IPS-NIHi11 (cell line): Measurements from ENCODE around the gene RIMBP2.

Experiments used
- DNase-seq: peaks from one replicate; pipeline ENCODE4 v3.0.0; 2012; ENCODE audit warnings: mixed read lengths, low spot score

The RIMBP2 gene

DNA sequence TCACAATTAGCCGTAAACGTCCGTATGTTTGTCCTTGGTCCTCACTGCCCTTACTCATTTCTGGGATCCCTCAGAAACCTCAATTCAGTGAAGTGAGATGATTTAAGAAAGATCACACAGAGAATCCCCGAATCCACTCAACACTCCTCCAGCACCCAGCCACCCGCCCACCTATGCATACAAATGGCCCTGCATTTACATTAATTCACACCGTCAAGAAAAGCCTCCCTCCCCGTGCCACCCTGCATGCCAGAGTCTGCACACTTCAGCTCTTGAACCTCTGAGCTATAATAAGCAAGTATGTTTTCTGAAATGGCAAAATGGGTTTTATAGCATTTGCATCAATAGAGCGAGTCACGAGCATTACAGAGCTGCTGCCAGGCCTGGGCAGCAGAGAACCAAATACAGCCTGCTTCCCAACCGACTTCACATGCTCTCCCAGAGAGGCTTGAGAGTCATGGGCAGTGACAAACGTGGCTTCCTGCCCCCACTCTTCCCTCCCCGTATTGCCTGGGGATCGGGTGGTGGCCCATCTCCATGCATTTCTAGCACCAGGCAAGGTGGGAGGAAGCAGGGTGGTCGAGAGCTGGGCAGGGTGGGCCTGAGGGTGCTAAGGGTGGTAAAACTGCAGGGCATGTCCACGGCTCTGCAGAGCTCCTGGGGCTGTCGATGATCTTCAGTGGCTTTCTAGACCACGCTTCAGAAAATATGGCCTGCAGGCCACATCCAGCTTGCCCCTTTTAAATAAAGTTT, 177.6 kb downstream of the RIMBP2 start:
- no peak for DNase-seq

DNA sequence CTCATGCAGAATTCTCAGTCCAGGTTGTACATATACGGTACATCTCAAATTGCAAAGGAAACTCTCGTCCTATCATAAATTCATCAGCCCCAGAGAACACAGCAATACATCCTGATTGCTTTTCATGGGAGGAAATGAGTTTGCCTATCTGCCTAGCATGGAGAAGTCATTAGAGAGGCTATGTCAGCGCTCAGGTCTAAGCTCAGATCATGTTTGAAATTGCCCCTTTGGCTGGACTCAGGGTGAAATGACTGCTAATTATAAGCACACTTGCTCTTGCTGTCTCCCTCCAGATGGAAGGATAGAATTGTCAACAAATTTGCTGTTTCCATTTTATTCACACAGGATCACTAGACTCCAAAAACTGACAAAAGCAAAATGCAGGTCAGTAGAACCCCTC, 178.4 kb downstream of the RIMBP2 start:
- no peak for DNase-seq

DNA sequence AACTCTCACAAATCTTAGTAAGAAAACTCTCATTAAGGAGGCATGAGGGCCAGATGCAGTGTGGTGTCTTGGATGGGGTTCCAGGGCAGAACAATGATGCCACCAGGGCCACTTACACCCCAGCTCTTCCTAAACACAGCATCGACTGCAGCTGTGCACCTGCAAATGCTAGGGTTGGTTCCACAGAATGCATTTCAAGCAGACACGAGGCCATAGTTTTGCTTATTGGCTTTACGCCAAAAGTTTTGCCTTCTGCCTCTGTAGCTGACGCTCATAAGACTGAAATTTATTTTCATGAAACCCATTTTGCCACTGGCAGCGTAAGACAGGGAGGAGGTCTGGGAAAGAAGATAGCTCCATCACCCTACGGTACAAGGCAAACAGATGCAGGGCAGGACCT, 179.0 kb downstream of the RIMBP2 start:
- DNase-seq: no peak

DNA sequence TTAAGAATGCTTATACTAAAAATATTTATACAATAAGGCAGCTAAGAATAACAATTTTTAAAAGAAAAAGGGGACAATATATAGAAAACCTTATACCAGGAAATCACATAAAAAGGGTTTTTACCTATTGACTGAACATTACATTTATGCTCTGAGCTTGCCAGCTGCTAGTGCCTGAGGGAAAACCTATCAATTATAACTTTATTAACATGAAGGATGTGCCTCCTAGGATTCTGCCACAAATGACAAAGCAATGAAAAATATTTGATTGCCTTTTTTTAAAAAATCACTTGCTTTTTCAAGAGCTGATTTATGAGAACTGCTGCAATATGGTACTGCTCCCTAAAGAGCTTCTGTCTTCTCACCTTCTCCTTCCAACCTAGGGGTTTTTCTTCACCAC, 185.7 kb downstream of the RIMBP2 start:
- DNase-seq: no peak

DNA sequence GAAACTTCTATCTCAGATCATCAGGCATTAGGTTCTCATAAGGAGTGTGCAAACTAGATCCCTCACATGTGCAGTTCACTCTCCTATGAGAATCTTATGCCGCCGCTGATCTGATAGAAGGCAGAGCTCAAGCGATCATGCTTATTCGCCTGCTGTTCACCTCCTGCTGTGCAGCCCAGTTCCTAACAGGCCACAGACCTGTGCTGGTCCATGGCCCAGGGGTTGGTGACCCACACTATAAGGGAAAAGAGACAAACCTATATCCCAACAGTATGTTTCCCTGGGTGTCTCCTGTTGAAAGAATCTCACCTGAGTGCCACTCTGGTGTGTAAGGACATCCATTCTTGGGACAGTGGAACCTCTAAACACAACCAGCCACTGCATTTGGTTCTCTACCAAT, 186.3 kb downstream of the RIMBP2 start:
- no peak for DNase-seq

DNA sequence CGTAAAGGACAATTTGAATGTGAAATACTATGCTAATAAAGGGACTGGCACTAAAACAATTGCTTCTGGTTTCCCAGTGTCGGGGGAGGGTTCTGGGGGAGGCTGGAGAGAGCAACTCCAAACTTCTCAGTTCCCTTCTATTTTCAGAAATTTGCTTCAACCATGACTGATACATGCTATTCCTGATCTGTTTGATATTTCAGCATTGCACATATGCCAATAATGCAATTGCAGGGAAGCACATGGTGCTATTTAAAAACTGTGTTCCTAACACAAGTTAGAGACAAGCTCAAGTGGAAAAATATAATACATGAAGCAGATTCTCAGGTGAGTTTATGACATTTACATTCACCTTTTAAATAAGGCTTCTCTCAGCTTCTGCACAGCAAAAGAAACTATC, 188.9 kb downstream of the RIMBP2 start:
- no peak for DNase-seq

DNA sequence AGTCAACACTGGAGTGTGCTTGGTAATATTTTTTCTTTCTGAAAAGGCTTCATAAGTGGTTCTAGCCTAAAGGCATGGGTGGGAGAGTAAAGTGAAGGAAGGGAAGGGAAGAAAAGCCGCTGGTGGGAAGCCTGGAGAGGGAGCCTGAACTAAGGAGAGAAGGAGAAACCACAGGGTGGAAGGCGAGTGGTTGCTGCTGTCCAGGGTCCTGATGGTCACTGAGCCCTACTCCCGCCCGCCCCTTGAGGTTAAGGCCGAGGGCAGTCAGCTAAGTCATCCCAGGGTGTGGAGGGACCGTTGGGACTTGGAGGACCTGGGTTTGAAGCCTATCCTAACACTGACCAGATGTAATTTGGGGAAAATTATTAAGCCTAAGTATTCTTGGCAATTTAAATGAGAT, 189.3 kb downstream of the RIMBP2 start:
- DNase-seq: peak; percentile 91

DNA sequence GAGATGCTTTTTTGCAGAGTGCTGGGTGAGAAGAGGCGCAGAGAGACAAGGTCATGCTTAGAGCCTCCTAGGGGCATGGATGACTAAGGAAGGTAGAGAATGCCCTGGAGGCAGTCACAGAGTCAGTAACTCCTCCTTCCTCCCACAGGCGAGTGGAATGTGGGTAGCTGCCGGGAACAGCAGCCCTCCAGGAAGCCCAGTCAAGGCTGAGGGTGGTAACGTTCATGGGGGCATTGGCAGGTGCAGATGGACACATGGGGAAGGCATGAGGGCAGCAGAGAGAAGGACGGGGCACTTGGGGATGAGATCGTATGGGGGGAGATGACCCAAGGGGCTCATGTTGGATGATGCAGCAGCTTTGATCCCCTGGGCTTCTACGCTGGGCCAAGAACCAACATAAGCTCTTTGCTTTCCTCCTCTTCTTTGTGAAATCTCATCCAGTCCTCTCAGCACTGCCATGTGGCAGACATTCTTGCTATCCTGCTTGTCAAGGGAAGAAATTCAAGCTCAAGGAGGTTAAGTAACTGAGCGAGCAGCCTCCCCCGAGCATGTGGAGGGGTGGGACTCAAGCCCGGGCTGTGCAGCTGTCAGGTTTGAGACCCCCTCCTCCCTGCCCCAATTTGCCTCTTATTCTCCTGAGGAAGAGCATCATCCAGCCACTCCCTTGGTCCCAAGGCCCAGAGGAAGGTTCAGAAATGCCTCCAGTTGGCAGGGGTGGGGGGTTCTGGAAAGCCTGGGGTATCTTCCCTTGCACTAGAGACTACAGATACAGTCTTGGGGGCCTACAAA, 190.5 kb downstream of the RIMBP2 start:
- no peak for DNase-seq

DNA sequence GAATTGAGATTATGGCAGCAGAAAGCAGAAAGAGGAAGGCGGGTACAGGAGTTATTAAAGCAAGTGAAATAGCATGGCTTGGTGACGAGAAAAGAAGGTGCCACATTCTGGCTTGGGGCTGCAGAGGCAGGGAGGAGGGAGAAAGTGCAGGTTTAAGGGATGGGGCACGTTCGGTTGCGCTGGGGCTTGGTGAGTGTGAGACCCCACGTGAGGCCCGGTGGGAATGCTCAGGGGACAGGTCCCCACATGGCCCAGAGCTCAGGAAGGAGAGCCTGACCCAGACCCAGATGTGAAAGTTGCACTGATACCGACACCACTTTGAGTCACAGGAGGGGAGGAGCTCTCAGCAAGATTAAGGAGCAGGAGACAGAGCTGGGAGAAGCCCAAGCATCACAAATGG, 191.3 kb downstream of the RIMBP2 start:
- no peak for DNase-seq

DNA sequence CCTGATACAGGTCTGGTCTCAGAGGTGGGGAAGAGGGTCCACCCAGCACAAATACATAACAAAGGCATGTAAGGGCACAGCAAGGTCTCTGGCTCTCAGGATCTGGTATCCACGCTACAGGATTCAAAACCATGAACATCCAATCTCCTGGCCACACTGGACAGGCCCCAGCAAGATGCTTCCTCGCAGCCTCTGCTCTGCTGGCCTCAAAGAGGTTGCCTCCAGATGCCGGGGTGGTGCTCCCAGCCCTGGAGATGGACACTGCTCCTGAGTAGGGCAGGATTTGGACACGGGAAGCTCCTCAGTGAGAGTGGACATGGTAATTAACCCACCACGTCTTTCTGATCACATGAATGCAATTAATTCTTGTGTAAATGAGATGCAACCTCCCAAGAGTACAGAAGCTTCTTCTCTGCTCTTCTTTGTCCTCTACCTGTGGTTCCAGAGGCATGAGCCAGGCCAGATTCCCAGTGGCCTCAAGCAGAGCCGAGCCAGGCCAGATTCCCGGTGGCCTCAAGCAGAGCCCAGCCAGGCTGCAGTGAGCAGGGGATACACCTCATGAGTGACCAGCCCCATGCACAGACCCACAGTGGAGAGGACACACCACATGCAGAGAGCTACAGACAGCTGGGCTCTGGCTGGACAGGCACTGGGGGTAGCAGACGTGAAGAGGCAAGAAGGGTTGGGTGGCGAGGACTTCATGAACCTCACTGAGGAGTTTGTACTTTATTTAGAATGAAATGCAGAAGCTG, 192.1 kb downstream of the RIMBP2 start:
- no peak for DNase-seq

DNA sequence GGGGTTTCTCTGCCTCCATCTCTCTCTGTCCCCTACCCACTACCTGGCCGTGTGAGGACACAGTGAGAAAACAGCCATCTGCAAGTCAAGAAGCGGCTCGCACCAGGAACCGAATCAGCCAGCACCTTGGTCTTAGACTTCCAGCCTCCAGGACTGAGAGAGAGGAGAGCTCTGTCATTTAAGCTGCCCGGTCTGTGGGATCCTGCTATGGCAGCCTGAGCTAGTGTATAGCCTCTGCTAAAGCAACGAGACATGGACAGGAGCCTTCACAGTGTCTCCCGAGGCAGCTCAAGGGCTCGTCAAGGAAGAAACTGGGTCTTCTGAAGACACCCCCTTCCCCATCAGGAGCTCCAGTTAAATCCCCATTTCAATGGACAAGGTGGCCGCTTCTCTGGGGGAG, 192.9 kb downstream of the RIMBP2 start:
- DNase-seq: no peak

DNA sequence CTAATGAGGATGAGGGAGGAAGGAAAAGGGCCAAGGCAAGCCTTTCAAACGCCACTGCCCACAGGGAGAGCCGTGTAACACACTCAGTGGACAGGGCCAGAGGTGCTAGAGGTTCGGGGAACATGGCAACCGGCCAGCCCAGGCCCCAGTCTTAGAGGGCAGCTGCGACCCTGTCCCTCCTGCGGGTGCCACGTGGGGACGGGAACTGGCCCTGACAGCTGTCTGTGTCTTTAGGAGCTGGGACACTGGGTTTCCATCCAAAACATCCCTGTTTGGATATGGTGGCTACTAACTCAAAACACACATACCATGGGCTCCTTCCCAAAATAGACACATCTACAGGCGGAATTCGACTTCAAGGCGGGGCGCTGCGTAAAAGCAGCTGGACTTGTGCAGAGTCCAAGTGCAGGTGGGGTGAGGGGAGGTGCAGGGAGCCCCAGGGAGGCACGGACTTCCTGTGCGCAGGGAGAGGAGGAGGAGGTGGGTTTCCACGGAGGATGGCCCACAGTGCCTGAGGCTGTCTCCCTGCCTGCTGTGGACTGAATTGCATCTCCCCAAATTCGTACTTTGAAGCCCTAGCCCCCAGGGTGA, 193.8 kb downstream of the RIMBP2 start:
- no peak for DNase-seq

DNA sequence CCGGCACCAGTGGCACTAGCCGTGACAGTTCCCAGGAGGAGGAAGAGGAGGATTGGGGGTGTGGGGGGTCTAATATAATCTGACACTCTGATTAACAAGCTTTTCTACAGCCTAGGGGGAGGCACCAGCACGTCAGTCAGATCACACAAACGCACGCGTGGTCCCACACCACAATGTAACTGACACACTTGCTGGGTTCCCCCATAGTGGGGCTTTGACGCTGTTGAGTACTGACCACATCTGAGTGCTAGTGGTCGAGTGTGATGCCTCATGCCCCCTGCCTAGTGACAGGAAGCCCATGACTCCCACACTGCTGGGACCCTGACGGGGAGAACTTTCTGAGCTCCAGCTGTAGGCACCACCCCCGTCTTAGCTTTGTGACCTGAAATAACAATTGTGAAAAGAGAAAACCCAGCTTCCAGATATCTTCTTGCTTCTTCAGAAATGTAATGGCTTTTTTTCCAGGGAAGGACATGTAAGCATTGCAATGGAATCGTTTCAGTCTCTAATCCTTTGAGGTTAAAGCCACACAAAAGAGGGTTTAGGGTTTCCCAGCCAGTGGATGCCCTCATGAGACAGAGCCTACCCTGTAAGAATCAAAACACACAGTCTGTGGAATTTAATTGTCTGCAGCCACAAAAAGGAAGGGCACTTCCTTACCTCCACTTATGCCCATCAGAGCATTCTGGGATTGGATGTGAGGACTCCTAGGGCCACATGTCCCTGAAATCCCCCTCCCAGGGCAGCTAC, 194.5 kb downstream of the RIMBP2 start:
- DNase-seq: no peak

DNA sequence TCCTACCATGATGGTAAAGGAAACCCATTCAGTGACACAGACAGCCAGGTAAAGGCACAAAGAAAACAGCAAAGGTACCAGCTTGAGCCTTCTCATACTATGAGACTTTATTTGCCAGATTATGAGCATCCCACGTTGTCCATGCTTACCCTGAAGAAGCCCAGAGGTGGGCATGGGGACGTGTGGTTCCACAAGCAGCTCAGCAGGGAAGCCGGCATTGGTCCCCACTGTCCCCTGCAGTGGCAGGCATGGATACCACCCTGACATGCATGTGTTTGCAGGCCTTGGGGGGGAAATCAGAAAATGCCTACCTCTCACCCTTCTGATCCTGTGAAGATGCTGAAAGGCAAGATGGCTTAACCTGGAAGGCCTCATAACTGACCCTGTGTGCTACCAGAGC, 195.3 kb downstream of the RIMBP2 start:
- DNase-seq: no peak

DNA sequence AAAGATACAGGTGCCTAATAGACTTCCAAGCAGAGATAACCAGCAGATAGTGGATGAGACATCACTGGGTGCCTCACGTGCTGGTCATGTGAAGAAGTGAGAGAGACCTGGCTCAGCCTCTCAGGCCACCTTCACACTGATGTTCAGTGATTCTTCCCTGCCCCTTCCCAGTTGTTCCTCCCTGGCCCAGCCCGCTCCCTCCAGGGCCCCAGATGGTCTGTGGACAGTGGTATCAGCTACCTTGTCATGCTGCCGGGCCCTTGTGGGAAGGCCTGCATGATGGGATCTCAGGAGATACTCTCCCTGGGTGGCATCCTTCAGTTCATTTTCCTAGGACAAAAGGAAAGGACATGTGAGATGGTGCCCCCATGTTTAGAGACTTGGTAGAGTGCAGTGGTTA, 198.5 kb downstream of the RIMBP2 start:
- DNase-seq: no peak

DNA sequence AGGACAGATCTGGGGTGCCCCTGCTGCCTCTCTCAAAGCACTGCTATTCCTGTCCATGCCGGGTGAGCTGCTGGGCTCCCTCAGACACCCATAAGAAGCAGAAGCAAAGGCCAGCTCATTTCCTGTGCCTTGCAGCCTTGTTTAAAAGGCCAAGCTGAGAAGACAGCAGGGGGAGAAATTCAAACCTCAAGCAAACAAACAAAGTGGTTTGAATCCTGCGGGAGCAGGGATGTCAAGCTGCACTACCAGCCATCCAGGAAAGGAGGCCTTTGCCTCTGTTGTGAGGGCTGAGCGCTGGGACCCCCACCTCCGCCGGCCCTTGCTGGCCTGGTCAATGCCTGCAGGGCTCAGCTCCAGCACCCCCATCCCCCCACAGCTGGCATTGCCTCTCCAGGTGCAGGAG, 201.9 kb downstream of the RIMBP2 start:
- DNase-seq: peak; percentile 57

DNA sequence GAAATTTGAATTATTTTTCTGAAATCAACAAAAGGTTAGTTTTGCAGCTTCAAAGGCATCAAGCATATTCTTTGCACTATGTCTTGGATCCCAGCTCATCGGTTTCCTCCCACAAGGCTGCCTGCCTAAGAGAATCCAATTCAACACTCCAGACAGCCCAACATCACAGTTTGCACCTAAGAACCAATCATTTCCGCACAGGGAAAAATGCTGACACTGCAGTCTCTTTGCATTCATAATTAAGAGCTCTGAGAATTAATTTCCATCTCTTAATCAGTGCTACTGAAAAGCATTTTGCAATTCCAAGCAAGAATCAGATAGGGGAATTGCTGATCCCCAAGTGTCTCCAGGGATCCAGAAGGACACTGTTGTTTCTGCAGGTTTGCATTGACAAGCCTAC, 202.5 kb downstream of the RIMBP2 start:
- no peak for DNase-seq

DNA sequence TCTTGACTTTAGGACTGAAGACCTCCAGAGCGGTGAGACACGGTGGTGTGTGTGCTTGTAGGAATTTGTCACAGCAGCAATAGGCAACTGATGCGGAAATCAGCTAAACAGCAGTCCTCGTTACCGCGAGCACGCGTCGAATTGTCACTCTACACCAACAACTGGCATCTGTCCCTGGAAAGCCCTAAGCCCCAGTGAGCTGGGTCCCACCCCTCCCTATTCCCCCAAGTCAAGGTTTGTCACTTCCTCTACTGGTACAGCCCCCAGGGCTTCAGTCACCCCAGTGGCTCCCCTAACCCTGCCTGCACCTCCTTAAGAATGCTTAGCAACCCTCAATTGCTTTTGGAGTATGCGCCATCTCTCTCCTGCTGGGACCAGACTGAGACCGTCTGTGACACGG, 204.8 kb downstream of the RIMBP2 start:
- no peak for DNase-seq

DNA sequence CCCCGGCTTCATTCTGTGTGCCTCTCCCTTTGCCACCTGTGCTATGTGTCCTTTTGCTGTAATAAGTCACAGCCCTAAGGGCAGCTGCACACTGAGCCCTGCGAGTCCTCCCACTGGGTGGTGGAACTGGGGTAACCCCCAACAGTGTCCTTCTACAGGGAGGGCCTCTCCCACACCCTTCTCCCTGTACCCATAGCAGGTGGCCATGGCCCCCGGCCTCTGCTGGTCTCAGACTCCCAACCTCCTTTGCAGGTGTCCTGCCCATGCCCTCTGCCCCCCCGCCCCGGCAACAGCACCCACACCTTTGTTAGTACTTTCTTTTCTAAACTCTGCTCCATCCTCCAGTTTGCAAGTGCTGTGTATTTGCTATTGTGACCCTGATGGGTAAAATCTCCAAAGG, 206.6 kb downstream of the RIMBP2 start:
- DNase-seq: no peak

DNA sequence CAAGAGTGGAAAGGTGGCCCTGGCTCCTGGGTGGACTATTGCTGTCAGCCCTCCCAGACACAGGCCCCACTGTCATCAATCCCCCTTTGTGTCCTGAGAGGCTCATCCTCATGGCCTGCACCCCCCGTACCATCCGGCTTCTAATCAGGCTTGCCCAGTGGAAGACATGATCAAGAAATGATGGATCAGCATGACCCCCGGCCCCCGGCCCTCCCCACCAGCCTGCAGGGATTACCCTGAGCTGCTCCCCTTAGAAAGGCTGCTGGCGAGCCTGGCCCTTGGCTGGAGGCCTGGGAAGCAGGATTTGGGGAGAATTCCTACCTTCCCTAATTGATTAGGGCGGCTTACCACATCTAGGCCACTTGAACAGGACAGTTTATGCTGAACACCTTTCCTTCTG, 207.3 kb downstream of the RIMBP2 start:
- no peak for DNase-seq

DNA sequence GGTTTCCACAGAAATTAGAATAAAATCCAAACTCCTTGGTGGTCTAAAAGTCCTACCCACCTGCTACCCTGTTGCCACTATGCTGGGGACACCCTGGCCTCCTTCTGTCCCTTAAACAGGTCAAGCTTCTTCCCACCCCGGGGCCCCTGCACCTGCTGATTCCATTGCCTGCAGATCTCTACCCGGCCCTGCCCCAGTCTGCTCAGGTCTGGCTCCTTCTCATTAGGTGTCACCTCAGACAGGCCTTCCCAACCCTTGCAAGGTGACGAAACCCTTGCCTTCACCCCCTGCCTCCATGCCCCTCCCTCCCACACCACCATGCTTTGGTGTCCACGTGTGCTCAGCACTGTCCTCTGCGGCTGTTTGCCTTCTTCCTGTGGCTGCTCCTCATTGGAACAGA, 207.8 kb downstream of the RIMBP2 start:
- no peak for DNase-seq

DNA sequence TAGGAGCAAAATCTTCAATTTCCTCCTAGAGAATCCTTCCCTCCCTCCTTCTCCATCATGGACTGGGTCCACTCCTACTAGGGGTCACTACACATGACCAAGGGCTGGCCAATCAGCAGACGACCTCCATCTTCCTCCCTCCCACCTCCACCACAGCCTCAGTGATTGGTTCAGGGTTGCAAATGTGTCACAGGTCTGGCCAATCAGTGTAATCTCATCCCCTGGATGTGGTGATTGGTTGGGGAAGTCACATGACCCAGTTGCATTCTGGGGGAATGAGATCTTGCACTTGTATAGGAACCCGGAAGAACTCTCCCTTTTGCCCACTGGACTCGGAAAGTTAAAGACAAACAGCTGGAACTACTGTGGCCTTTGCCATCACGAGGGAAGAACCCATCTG, 209.3 kb downstream of the RIMBP2 start:
- no peak for DNase-seq
